ENCODE data around the gene KCNAB3. TPM values are rescaled to one million over a fixed set of nuclear protein-coding genes. Genes with fewer than 3 reads are reported as not detected.

The KCNAB3 gene
- polyA plus RNA-seq, 1 donor (not counting 4 experiments of a cell fraction or from before 2014, with no cell fraction given) = 2.0 TPM

- TF ChIP-seq EZH2 (IDR thresholded peaks at IDR 0.05; ENCODE audit: low read length) (no peak), CTCF (optimal IDR thresholded peaks at IDR 0.05 in 1 of 3, IDR thresholded peaks at IDR 0.05 in 1 of 3, conservative IDR thresholded peaks at IDR 0.05 in 1 of 3; ENCODE audit: extremely low read depth in 1 of 3, insufficient read depth in 2 of 3, low read length in 3 of 3) (no peak)
- Histone ChIP-seq H3K9me3 (ENCODE audit: control insufficient read depth, low read depth, low read length) (no peaks in the 10 kb centered on the region), H3K36me3 (ENCODE audit: control insufficient read depth in 2 of 2, extremely low read depth in 1 of 2, insufficient read depth in 2 of 2, low read length in 2 of 2) (no peaks in the 10 kb centered on the region), H3K9ac (ENCODE audit: control insufficient read depth, extremely low read depth, insufficient read depth, low read length) (no peak overlapping the region), H3K79me2 (ENCODE audit: control insufficient read depth, insufficient read depth, low read length) (no peaks in the 10 kb centered on the region), H2AFZ (ENCODE audit: control insufficient read depth, low read length) (no peak overlapping the region), H3K27me3 (ENCODE audit: control insufficient read depth, extremely low read depth, insufficient read depth, low read length) (no peaks in the 10 kb centered on the region), H3K4me3 (ENCODE audit: control insufficient read depth in 2 of 3, extremely low read depth in 1 of 3, insufficient read depth in 2 of 3, low read depth in 1 of 3, low read length in 3 of 3) (no peak overlapping the region), H3K4me1 (ENCODE audit: control insufficient read depth, extremely low read depth, insufficient read depth, low read length) (no peaks in the 10 kb centered on the region), H4K20me1 (ENCODE audit: control insufficient read depth, extremely low read depth, insufficient read depth, low read length) (no peaks in the 10 kb centered on the region), H3K4me2 (ENCODE audit: control insufficient read depth, extremely low read depth, insufficient read depth, low read depth, low read length) (no peak overlapping the region), H3K27ac (ENCODE audit: control insufficient read depth, insufficient read depth, low read length) (no peak overlapping the region), H3K9me1 (ENCODE audit: control insufficient read depth, extremely low read depth, insufficient read depth, low read length) (no peaks in the 10 kb centered on the region)
- DNase-seq (ENCODE audit: low read depth, low spot score) = no peak
- FAIRE-seq = no peak
- dilution Hi-C loops (cut with MboI; ENCODE audit: extremely low pct_ligation_motif_present, low sequenced_read_pairs) = no loop called here
These were observed 39.8 kb upstream of the KCNAB3 start for GRCh38 chr17:7969433-7969832.

GRCh38 chr17:7967751-7968150, 38.1 kb upstream of the KCNAB3 start:
- H3K4me1 ChIP-seq (ENCODE audit: control insufficient read depth, extremely low read depth, insufficient read depth, low read length) = no peaks in the 10 kb centered on the region
- no peaks in the 10 kb centered on the region for H3K9me1 ChIP-seq (ENCODE audit: control insufficient read depth, extremely low read depth, insufficient read depth, low read length)
- DNase-seq (ENCODE audit: low read depth, low spot score) = no peak
- H2AFZ ChIP-seq (ENCODE audit: control insufficient read depth, low read length) = no peak overlapping the region
- no peaks in the 10 kb centered on the region for H4K20me1 ChIP-seq (ENCODE audit: control insufficient read depth, extremely low read depth, insufficient read depth, low read length)
- no peak overlapping the region for H3K4me3 ChIP-seq (ENCODE audit: control insufficient read depth in 2 of 3, extremely low read depth in 1 of 3, insufficient read depth in 2 of 3, low read depth in 1 of 3, low read length in 3 of 3)
- H3K79me2 ChIP-seq (ENCODE audit: control insufficient read depth, insufficient read depth, low read length) = no peaks in the 10 kb centered on the region
- H3K36me3 ChIP-seq (ENCODE audit: control insufficient read depth in 2 of 2, extremely low read depth in 1 of 2, insufficient read depth in 2 of 2, low read length in 2 of 2) = no peaks in the 10 kb centered on the region
- no peak for FAIRE-seq
- H3K9ac ChIP-seq (ENCODE audit: control insufficient read depth, extremely low read depth, insufficient read depth, low read length) = no peak overlapping the region
- no peak overlapping the region for H3K27ac ChIP-seq (ENCODE audit: control insufficient read depth, insufficient read depth, low read length)
- dilution Hi-C loops (cut with MboI; ENCODE audit: extremely low pct_ligation_motif_present, low sequenced_read_pairs) = no loop called here
- no peaks in the 10 kb centered on the region for H3K9me3 ChIP-seq (ENCODE audit: control insufficient read depth, low read depth, low read length)
- TF ChIP-seq CTCF (optimal IDR thresholded peaks at IDR 0.05 in 1 of 3, IDR thresholded peaks at IDR 0.05 in 1 of 3, conservative IDR thresholded peaks at IDR 0.05 in 1 of 3; ENCODE audit: extremely low read depth in 1 of 3, insufficient read depth in 2 of 3, low read length in 3 of 3) (no peak), EZH2 (IDR thresholded peaks at IDR 0.05; ENCODE audit: low read length) (no peak)
- no peaks in the 10 kb centered on the region for H3K27me3 ChIP-seq (ENCODE audit: control insufficient read depth, extremely low read depth, insufficient read depth, low read length)
- no peak overlapping the region for H3K4me2 ChIP-seq (ENCODE audit: control insufficient read depth, extremely low read depth, insufficient read depth, low read depth, low read length)
